ENCODE results near the gene PAK6.
A peak's percentile ranks its signal among the peaks of the same experiment; 100 is the strongest.

PAK6 gene

DNA sequence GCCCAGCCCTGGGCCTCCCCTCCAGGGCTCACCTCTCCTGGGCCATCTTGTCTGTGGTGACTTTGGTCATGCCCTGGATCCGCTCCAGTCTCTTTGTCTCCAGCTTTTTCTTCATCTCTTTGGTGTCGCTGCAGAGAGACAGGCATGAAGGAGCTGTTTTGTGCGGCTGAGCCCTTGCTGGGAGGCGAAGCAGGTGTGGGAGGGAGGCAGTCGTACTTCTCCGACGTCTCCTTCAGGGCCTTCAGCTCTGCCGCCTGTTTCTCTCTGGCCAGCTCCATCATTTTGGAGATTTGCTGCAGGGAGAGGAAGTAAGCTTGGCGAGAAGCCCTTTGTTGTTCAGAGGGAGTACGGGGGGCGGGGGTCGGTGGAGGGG, 51.7 kb downstream of the PAK6 start:
- DNase-seq, result peak; percentile 27
- H3K4me3 ChIP-seq (ENCODE audit: low read length), result no peak overlapping the region

DNA sequence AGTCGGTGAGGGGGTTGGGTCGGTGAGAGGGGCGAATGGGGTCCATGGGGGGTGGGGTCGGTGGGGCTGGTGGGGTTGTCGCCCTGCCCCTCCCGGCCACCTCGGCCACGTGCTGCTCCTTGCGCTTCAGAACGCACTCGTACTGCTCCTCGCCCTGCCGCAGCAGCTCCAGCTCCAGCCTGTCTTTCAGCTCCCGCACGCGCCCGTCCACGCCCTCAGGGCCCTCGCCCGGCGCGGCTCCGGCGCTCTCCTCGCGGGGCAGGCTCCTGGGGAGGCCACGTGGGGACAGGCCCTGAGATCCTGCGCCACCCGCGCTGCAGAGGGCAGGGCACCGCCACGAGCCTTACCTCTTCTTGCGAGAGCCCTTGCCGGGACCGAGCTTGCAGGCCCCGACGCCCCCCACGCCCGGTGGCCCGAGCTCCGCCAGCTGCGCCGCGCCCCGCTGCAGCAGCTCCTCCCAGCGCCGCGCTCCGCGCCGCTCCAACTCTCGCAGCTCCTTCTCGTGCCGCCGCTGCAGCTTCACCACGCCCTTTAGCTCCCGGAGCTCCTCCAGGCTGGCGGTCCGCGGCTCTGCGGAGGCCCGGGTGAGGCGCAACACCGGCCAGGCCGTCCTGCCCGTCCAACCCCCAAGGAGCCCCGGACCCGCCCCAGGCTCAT, 52.2 kb downstream of the PAK6 start:
- H2BK5ac ChIP-seq (ENCODE audit: low read length), result no peak overlapping the region
- H3K4ac ChIP-seq (ENCODE audit: low read depth, low read length), result peak overlapping the region; percentile 60
- no peaks in the 10 kb centered on the region for H3K79me1 ChIP-seq (ENCODE audit: low read length)
- no peaks in the 10 kb centered on the region for H3K79me2 ChIP-seq (ENCODE audit: control insufficient read depth, insufficient read depth, low read length)
- H3K4me2 ChIP-seq (ENCODE audit: low read length), result peak overlapping the region; percentile 14
- H2BK15ac ChIP-seq (replicated peaks; ENCODE audit: low read depth), result no peak overlapping the region
- peaks cover 4% of the 10 kb centered on the region for H3K4me1 ChIP-seq (ENCODE audit: control insufficient read depth, low read depth, low read length)
- H3K36me3 ChIP-seq (ENCODE audit: control insufficient read depth, insufficient read depth, low read length), result no peaks in the 10 kb centered on the region
- H3K27ac ChIP-seq (ENCODE audit: low read depth, low read length), result no peak overlapping the region
- peak overlapping the region; percentile 91 for H3K56ac ChIP-seq (ENCODE audit: low read length)
- no peak overlapping the region for H2AK5ac ChIP-seq (ENCODE audit: low read length)
- H3K9ac ChIP-seq (ENCODE audit: low read length), result peak overlapping the region; percentile 62
- H4K8ac ChIP-seq (ENCODE audit: low read depth, low read length), result no peak overlapping the region
- no CpG with 5 or more reads among the region's 68 CpGs for WGBS (ENCODE audit: extremely low coverage, insufficient coverage, low lambda C conversion rate)
- no peak overlapping the region for H4K5ac ChIP-seq (ENCODE audit: low read length)
- H3K27me3 ChIP-seq (ENCODE audit: insufficient read depth, low read length, poor library complexity), result peaks cover 2% of the 10 kb centered on the region
- peak; percentile 71 for DNase-seq
- H2BK120ac ChIP-seq (ENCODE audit: low read depth, low read length), result peak overlapping the region; percentile 13
- H3K18ac ChIP-seq (ENCODE audit: low read length), result peak overlapping the region; percentile 45
- H3K23ac ChIP-seq (ENCODE audit: low read length), result no peak overlapping the region
- H3K4me3 ChIP-seq (ENCODE audit: low read length), result no peak overlapping the region

More for the DNA sequence above, 51.7 kb downstream of the PAK6 start:
- no peak overlapping the region for H2AK5ac ChIP-seq (ENCODE audit: low read length)
- H3K9ac ChIP-seq (ENCODE audit: low read length), result no peak overlapping the region
- H2BK120ac ChIP-seq (ENCODE audit: low read depth, low read length), result no peak overlapping the region
- no peak overlapping the region for H3K27ac ChIP-seq (ENCODE audit: low read depth, low read length)
- H4K5ac ChIP-seq (ENCODE audit: low read length), result no peak overlapping the region
- H3K79me1 ChIP-seq (ENCODE audit: low read length), result no peaks in the 10 kb centered on the region
- no peaks in the 10 kb centered on the region for H3K36me3 ChIP-seq (ENCODE audit: control insufficient read depth, insufficient read depth, low read length)
- peak overlapping the region; percentile 35 for H3K56ac ChIP-seq (ENCODE audit: low read length)
- no CpG with 5 or more reads among the region's 12 CpGs for WGBS (ENCODE audit: extremely low coverage, insufficient coverage, low lambda C conversion rate)
- no peak overlapping the region for H3K23ac ChIP-seq (ENCODE audit: low read length)
- H3K4me1 ChIP-seq (ENCODE audit: control insufficient read depth, low read depth, low read length), result peaks cover 9% of the 10 kb centered on the region
- H3K79me2 ChIP-seq (ENCODE audit: control insufficient read depth, insufficient read depth, low read length), result no peaks in the 10 kb centered on the region
- H2BK5ac ChIP-seq (ENCODE audit: low read length), result no peak overlapping the region
- peak overlapping the region; percentile 45 for H3K18ac ChIP-seq (ENCODE audit: low read length)
- no peak overlapping the region for H3K4me2 ChIP-seq (ENCODE audit: low read length)
- no peak overlapping the region for H3K4ac ChIP-seq (ENCODE audit: low read depth, low read length)
- peaks cover 2% of the 10 kb centered on the region for H3K27me3 ChIP-seq (ENCODE audit: insufficient read depth, low read length, poor library complexity)
- H4K8ac ChIP-seq (ENCODE audit: low read depth, low read length), result no peak overlapping the region
- no peak overlapping the region for H2BK15ac ChIP-seq (replicated peaks; ENCODE audit: low read depth)

DNA sequence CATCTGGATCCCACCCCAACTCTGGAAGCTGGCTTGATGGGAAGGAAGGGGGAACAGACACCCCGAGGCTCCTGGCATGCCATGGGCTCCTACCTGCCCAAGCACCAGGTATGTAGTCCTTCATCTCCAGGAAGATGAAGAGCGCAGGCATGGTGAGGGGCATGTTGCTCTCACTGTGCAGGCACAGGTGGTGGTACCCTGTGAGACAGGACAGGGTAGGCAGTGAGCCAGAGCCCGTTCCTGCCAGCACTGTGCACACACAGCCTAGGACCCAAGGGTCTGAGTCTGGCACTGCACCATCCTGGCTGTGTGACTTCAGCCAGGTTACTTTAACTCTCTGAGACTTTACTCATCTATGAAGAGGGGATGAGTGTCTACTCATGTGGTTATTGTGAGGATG, 53.4 kb downstream of the PAK6 start:
- Histone ChIP-seq H3K56ac (ENCODE audit: low read length) (no peak overlapping the region), H3K23ac (ENCODE audit: low read length) (no peak overlapping the region), H3K4me3 (ENCODE audit: low read length) (no peak overlapping the region), H3K36me3 (ENCODE audit: control insufficient read depth, insufficient read depth, low read length) (no peaks in the 10 kb centered on the region), H4K8ac (ENCODE audit: low read depth, low read length) (no peak overlapping the region), H2BK120ac (ENCODE audit: low read depth, low read length) (no peak overlapping the region), H3K4ac (ENCODE audit: low read depth, low read length) (no peak overlapping the region), H4K5ac (ENCODE audit: low read length) (no peak overlapping the region), H3K27me3 (ENCODE audit: insufficient read depth, low read length, poor library complexity) (peaks cover 2% of the 10 kb centered on the region), H3K79me2 (ENCODE audit: control insufficient read depth, insufficient read depth, low read length) (no peaks in the 10 kb centered on the region), H2BK5ac (ENCODE audit: low read length) (no peak overlapping the region), H2AK5ac (ENCODE audit: low read length) (no peak overlapping the region), H3K18ac (ENCODE audit: low read length) (no peak overlapping the region), H3K9ac (ENCODE audit: low read length) (no peak overlapping the region), H3K4me1 (ENCODE audit: control insufficient read depth, low read depth, low read length) (peaks cover 5% of the 10 kb centered on the region), H2BK15ac (replicated peaks; ENCODE audit: low read depth) (no peak overlapping the region), H3K27ac (ENCODE audit: low read depth, low read length) (no peak overlapping the region), H3K4me2 (ENCODE audit: low read length) (no peak overlapping the region), H3K79me1 (ENCODE audit: low read length) (no peaks in the 10 kb centered on the region)
- WGBS (ENCODE audit: extremely low coverage, insufficient coverage, low lambda C conversion rate), result no CpG with 5 or more reads among the region's 3 CpGs
- DNase-seq, result no peak

DNA sequence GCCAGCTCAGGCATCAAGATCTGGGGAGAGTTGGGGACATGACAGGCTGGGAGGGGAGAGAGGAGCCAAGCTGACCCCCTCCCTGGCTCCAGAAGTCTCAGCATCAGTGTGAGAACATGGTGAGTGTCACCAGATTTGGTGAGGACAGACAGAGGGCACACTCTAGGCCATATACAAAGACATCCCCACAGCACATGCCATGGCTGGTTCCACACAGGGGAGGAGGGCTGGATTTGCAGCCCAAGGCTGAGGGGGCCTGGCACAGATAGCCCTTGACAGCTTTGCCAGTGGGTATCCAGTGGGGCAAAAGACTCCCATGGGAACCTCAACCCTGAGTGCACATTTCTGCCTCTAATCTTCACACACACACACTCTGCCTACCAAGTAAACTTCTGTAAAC, 54.1 kb downstream of the PAK6 start:
- no peak for DNase-seq
- no peak overlapping the region for H3K4me3 ChIP-seq (ENCODE audit: low read length)
- H3K4me1 ChIP-seq (ENCODE audit: control insufficient read depth, low read depth, low read length), result peaks cover 5% of the 10 kb centered on the region
- H3K4me2 ChIP-seq (ENCODE audit: low read length), result no peak overlapping the region
- no peak overlapping the region for H4K8ac ChIP-seq (ENCODE audit: low read depth, low read length)
- peaks cover 2% of the 10 kb centered on the region for H3K27me3 ChIP-seq (ENCODE audit: insufficient read depth, low read length, poor library complexity)
- no peaks in the 10 kb centered on the region for H3K79me1 ChIP-seq (ENCODE audit: low read length)
- no peak overlapping the region for H2BK15ac ChIP-seq (replicated peaks; ENCODE audit: low read depth)
- no peak overlapping the region for H2AK5ac ChIP-seq (ENCODE audit: low read length)
- H3K4ac ChIP-seq (ENCODE audit: low read depth, low read length), result no peak overlapping the region
- H4K5ac ChIP-seq (ENCODE audit: low read length), result no peak overlapping the region
- H2BK5ac ChIP-seq (ENCODE audit: low read length), result no peak overlapping the region
- no peak overlapping the region for H3K27ac ChIP-seq (ENCODE audit: low read depth, low read length)
- H3K18ac ChIP-seq (ENCODE audit: low read length), result no peak overlapping the region
- H3K56ac ChIP-seq (ENCODE audit: low read length), result no peak overlapping the region
- H3K23ac ChIP-seq (ENCODE audit: low read length), result no peak overlapping the region
- no peak overlapping the region for H2BK120ac ChIP-seq (ENCODE audit: low read depth, low read length)
- no peaks in the 10 kb centered on the region for H3K36me3 ChIP-seq (ENCODE audit: control insufficient read depth, insufficient read depth, low read length)
- H3K9ac ChIP-seq (ENCODE audit: low read length), result no peak overlapping the region
- no peaks in the 10 kb centered on the region for H3K79me2 ChIP-seq (ENCODE audit: control insufficient read depth, insufficient read depth, low read length)

DNA sequence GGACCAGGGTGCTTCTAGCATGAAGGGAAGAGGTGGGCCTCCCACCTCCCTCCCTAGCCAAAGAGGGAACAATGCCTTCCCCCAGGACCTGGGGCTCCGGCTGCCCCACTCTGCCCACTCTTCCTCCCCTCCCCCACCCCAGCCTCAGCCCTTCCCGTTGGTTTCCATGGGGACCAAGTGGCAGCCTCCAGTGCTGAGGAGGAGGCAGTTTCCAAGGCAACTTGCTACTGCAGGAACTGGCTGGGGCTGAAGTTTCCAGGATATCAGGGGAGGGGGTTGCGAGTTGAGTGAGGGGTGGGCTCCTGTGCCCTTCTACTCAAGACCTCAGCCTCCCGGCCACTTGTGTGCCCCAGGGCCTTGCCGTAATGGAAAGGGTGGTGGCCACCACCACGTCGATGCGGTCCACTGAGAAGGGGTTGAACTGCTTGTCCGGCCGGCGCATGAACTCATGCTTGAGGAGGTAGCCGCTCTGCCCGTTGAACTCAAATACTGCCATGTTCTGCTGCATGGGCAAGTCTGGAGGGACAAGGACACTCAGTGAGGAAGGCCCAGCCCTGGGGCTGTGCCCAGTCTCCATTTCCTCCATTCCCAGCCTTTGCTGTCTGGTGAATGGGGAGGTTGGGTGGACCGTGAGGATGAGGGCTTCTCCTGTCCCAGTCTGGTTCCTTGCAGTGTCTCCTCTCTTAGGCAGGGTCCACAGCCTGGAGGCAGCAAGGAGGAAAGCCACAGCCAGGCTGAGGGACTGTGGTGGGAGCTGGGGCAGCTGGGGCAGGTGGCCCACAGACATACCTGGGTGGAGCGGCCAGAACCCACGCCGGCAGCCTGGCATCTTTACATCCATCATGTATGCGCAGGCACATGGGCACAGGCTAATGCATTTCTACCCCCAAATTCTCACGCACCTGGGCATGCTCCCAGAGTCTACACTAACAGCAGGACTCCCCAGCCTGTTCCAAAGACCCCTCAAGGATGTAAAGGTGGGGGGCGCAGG, 55.3 kb downstream of the PAK6 start:
- H3K4me1 ChIP-seq (ENCODE audit: control insufficient read depth, low read depth, low read length), result peaks cover 5% of the 10 kb centered on the region
- H2BK15ac ChIP-seq (replicated peaks; ENCODE audit: low read depth), result no peak overlapping the region

More for the DNA sequence above, 55.3 kb downstream of the PAK6 start:
- Histone ChIP-seq H3K18ac (ENCODE audit: low read length) (no peak overlapping the region), H3K27me3 (ENCODE audit: insufficient read depth, low read length, poor library complexity) (peaks cover 2% of the 10 kb centered on the region), H2AK5ac (ENCODE audit: low read length) (no peak overlapping the region), H4K5ac (ENCODE audit: low read length) (no peak overlapping the region), H3K79me2 (ENCODE audit: control insufficient read depth, insufficient read depth, low read length) (no peaks in the 10 kb centered on the region), H3K56ac (ENCODE audit: low read length) (no peak overlapping the region), H3K23ac (ENCODE audit: low read length) (no peak overlapping the region), H3K4ac (ENCODE audit: low read depth, low read length) (no peak overlapping the region), H3K36me3 (ENCODE audit: control insufficient read depth, insufficient read depth, low read length) (no peaks in the 10 kb centered on the region), H2BK120ac (ENCODE audit: low read depth, low read length) (no peak overlapping the region), H3K4me3 (ENCODE audit: low read length) (no peak overlapping the region), H3K27ac (ENCODE audit: low read depth, low read length) (no peak overlapping the region), H3K9ac (ENCODE audit: low read length) (no peak overlapping the region), H3K4me2 (ENCODE audit: low read length) (no peak overlapping the region), H2BK5ac (ENCODE audit: low read length) (no peak overlapping the region), H4K8ac (ENCODE audit: low read depth, low read length) (no peak overlapping the region), H3K79me1 (ENCODE audit: low read length) (no peaks in the 10 kb centered on the region)
- peak; percentile 26 for DNase-seq
- no CpG with 5 or more reads among the region's 20 CpGs for WGBS (ENCODE audit: extremely low coverage, insufficient coverage, low lambda C conversion rate)

All from mesendoderm (in vitro differentiated cells).